LNCAP (cell line): ENCODE results near the gene POLD4.
A peak's percentile ranks its signal among the peaks of the same experiment; 100 is the strongest.

Experiments
- TF ChIP-seq, protein P1 (sequence below): fragments of 450-650 bp; IDR thresholded peaks from 2 replicates; pipeline ENCODE4 v1.5.1; 2017; ENCODE audit warnings: mild to moderate bottlenecking

POLD4 gene

GRCh38 chr11:67391304-67392182, 38.2 kb upstream of the POLD4 start, which contains the start of gene RAD9A:
TSS of gene RAD9A (plus strand) at chr11:67391986. CDS start at chr11:67392045, 59 bp downstream.
- TF ChIP-seq, protein P1, sequence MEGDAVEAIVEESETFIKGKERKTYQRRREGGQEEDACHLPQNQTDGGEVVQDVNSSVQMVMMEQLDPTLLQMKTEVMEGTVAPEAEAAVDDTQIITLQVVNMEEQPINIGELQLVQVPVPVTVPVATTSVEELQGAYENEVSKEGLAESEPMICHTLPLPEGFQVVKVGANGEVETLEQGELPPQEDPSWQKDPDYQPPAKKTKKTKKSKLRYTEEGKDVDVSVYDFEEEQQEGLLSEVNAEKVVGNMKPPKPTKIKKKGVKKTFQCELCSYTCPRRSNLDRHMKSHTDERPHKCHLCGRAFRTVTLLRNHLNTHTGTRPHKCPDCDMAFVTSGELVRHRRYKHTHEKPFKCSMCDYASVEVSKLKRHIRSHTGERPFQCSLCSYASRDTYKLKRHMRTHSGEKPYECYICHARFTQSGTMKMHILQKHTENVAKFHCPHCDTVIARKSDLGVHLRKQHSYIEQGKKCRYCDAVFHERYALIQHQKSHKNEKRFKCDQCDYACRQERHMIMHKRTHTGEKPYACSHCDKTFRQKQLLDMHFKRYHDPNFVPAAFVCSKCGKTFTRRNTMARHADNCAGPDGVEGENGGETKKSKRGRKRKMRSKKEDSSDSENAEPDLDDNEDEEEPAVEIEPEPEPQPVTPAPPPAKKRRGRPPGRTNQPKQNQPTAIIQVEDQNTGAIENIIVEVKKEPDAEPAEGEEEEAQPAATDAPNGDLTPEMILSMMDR: no peak

- TF ChIP-seq, protein P1: no peak
These were observed 37.6 kb upstream of the POLD4 start for GRCh38 chr11:67390947-67391303.

GRCh38 chr11:67389477-67389876, 36.1 kb upstream of the POLD4 start:
- TF ChIP-seq, protein P1: peak; percentile 43; the same call in 1 of the 2 replicates

- TF ChIP-seq, protein P1: no peak
These were observed 34.2 kb upstream of the POLD4 start for GRCh38 chr11:67387518-67387917.

DNA sequence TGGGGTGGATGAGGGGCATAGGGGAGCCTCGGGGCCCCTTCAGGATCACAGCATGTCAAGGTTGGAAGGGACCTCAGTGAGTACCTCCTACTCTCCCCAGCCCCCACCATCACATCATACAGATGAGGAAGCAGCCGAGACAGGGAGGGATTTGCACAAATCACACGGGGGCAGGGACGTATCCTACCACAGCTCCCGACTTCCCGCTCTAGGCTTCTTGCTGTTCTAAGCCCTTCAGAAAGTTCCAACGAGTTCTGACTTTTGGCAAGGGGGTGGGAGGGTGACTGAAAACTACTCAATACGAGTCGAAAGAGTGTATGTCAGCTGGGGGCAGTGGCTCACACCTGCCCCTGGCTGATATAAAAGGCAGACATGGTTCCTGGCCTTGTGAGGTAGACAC, 33.7 kb upstream of the POLD4 start:
- TF ChIP-seq, protein P1: no peak

- TF ChIP-seq, protein P1: no peak
These were observed 31.6 kb upstream of the POLD4 start for GRCh38 chr11:67384851-67385366.

- TF ChIP-seq, protein P1: peak; percentile 95
These were observed 29.2 kb upstream of the POLD4 start for GRCh38 chr11:67382276-67383136.
